Activated CD8-positive, alpha-beta T cell treated with anti-CD3 and anti-CD28 coated beads, Interleukin-2, amount 10 ng/mL, durations not matched to agents 7 days and 5 days (primary cell): Measurements from ENCODE around the gene MPG. TPM values are rescaled to one million over a fixed set of nuclear protein-coding genes. Genes with fewer than 3 reads are reported as not detected.
A peak's percentile ranks its signal among the peaks of the same experiment; 100 is the strongest.

Source experiments
- ATAC-seq: fragments of 150-1000 bp; cut with Tn5 transposase; one replicate; pipeline ENCODE4 v1.10.0; 2021; ENCODE audit warnings: moderate library complexity
- CTCF ChIA-PET: fragments of 350-600 bp; sonication (Branson Sonifier 250); formaldehyde crosslinking; loops from one replicate; lab custom pipeline; 2021; ENCODE audit warnings: antibody characterized with exemption; lab: Charles Lee
- POLR2A ChIA-PET: fragments of 350-600 bp; sonication (Branson Sonifier 250); formaldehyde crosslinking; loops from one replicate; lab custom pipeline; 2021; ENCODE audit warnings: antibody characterized with exemption; lab: Charles Lee
- DNase-seq: peaks from one replicate; pipeline ENCODE4 v3.0.0-alpha.2; 2020
- H3K27ac Mint-ChIP-seq: one replicate; pipeline ENCODE4 v1.8.0; 2021; ENCODE audit warnings: mild to moderate bottlenecking, mixed read lengths
- H3K27me3 Mint-ChIP-seq: one replicate; pipeline ENCODE4 v1.8.0; 2021; ENCODE audit warnings: low read depth, mixed read lengths
- H3K36me3 Mint-ChIP-seq: one replicate; pipeline ENCODE4 v1.8.0; 2021; ENCODE audit warnings: low read depth, mixed read lengths
- H3K4me1 Mint-ChIP-seq: one replicate; pipeline ENCODE4 v1.8.0; 2021; ENCODE audit warnings: low read depth, mixed read lengths
- H3K4me3 Mint-ChIP-seq: one replicate; pipeline ENCODE4 v1.8.0; 2021; ENCODE audit warnings: mild to moderate bottlenecking, mixed read lengths
- H3K9me3 Mint-ChIP-seq: one replicate; pipeline ENCODE4 v1.8.0; 2022; ENCODE audit warnings: mixed read lengths; ENCODE audit not compliant: insufficient read depth
- total RNA-seq, 2 experiments: library from RNA; stranded (reverse); gene quantifications; one replicate each; pipeline ENCODE4 v1.2.3, GENCODE V29; 2021

The MPG gene
- total RNA-seq, 2 experiments from 2014 or later = 48.6 to 49.3 TPM

- POLR2A ChIA-PET = interaction anchor here (0.8 to 1.8 kb wide), 6 partner anchors 9 to 61 kb away, joined by 3 to 5 read pairs (median 4); partner anchors contain the start of gene NPRL3
- DNase-seq (peak; percentile 43), ATAC-seq (no peak)
- H3K4me3 Mint-ChIP-seq = peak overlapping the region; percentile 67
- H3K27ac Mint-ChIP-seq = peak overlapping the region; percentile 71
- CTCF ChIA-PET = interaction anchor here (3.8 to 5.7 kb wide), 2 partner anchors 12 to 20 kb away, joined by 31 to 35 read pairs; no protein-coding TSS in a partner anchor
- peaks cover 12% of the 10 kb centered on the region for H3K36me3 Mint-ChIP-seq
- peaks cover 17% of the 10 kb centered on the region for H3K27me3 Mint-ChIP-seq
- H3K9me3 Mint-ChIP-seq = no peaks in the 10 kb centered on the region
- peaks cover 31% of the 10 kb centered on the region for H3K4me1 Mint-ChIP-seq
Measured at GRCh38 chr16:76535-77272, 1.3 kb upstream of the MPG start.

GRCh38 chr16:77273-77806 is 685 bp upstream of the MPG start:
- Mint-ChIP-seq H3K4me3 (peak overlapping the region; percentile 67), H3K9me3 (no peaks in the 10 kb centered on the region), H3K4me1 (peaks cover 31% of the 10 kb centered on the region), H3K36me3 (peaks cover 12% of the 10 kb centered on the region), H3K27ac (peak overlapping the region; percentile 71), H3K27me3 (peaks cover 15% of the 10 kb centered on the region)
- ChIA-PET POLR2A (interaction anchor here (0.5 to 1.8 kb wide), 8 partner anchors 7 to 61 kb away, joined by 3 to 5 read pairs (median 4); partner anchors contain the start of genes NPRL3, POLR3K and SNRNP25), CTCF (interaction anchor here (3.8 to 5.7 kb wide), 2 partner anchors 12 to 19 kb away, joined by 31 to 35 read pairs; no protein-coding TSS in a partner anchor)
- ATAC-seq (peak; percentile 42), DNase-seq (peak; percentile 47)

GRCh38 chr16:78444-79150 is 572 bp downstream of the MPG start:
- Mint-ChIP-seq H3K4me1 (peaks cover 35% of the 10 kb centered on the region), H3K27me3 (peaks cover 9% of the 10 kb centered on the region), H3K9me3 (no peaks in the 10 kb centered on the region), H3K36me3 (peaks cover 16% of the 10 kb centered on the region), H3K27ac (peak overlapping the region; percentile 87), H3K4me3 (peak overlapping the region; percentile 87)
- ATAC-seq (peak; percentile 21), DNase-seq (no peak)
- ChIA-PET POLR2A (interaction anchor here (0.5 to 1.8 kb wide), 4 partner anchors 19 to 118 kb away, joined by 3 to 4 read pairs (median 4); partner anchors contain the start of genes POLR3K and SNRNP25), CTCF (interaction anchor here (0.7 to 5.7 kb wide), 5 partner anchors 9 to 18 kb away, joined by 3 to 35 read pairs (median 11); no protein-coding TSS in a partner anchor)

- peak overlapping the region; percentile 87 for H3K4me3 Mint-ChIP-seq
- peaks cover 5% of the 10 kb centered on the region for H3K27me3 Mint-ChIP-seq
- CTCF ChIA-PET = interaction anchor here (1.7 to 2.3 kb wide), 2 partner anchors 14 to 17 kb away, joined by 10 to 11 read pairs; no protein-coding TSS in a partner anchor
- H3K27ac Mint-ChIP-seq = peak overlapping the region; percentile 87
- H3K4me1 Mint-ChIP-seq = peaks cover 43% of the 10 kb centered on the region
- no peaks in the 10 kb centered on the region for H3K9me3 Mint-ChIP-seq
- DNase-seq (no peak), ATAC-seq (no peak)
- POLR2A ChIA-PET = no interaction called here
- peaks cover 21% of the 10 kb centered on the region for H3K36me3 Mint-ChIP-seq
Measured at GRCh38 chr16:79151-80054, 1.4 kb downstream of the MPG start.

- H3K27ac Mint-ChIP-seq = peak overlapping the region; percentile 49
- DNase-seq (no peak), ATAC-seq (no peak)
- CTCF ChIA-PET = interaction anchor here (2.9 kb wide), 1 partner anchor 17 kb away, joined by 26 read pairs; no protein-coding TSS in a partner anchor
- H3K4me3 Mint-ChIP-seq = no peak overlapping the region
- POLR2A ChIA-PET = interaction anchor here (0.9 kb wide), 1 partner anchor 10 kb away, joined by 3 read pairs; no protein-coding TSS in a partner anchor
- H3K27me3 Mint-ChIP-seq = no peaks in the 10 kb centered on the region
- peaks cover 37% of the 10 kb centered on the region for H3K36me3 Mint-ChIP-seq
- no peaks in the 10 kb centered on the region for H3K9me3 Mint-ChIP-seq
- peaks cover 45% of the 10 kb centered on the region for H3K4me1 Mint-ChIP-seq
Measured at GRCh38 chr16:83060-83603, 5.1 kb downstream of the MPG start.

GRCh38 chr16:83781-84615 is 6.0 kb downstream of the MPG start:
- H3K4me3 Mint-ChIP-seq = peak overlapping the region; percentile 42
- DNase-seq (peak; percentile 62), ATAC-seq (peak; percentile 33)
- POLR2A ChIA-PET = interaction anchor here (1.0 to 1.6 kb wide), 2 partner anchors 9 to 15 kb away, joined by 3 to 7 read pairs; no protein-coding TSS in a partner anchor
- H3K27ac Mint-ChIP-seq = peak overlapping the region; percentile 89
- H3K4me1 Mint-ChIP-seq = peaks cover 40% of the 10 kb centered on the region
- H3K27me3 Mint-ChIP-seq = no peaks in the 10 kb centered on the region
- peaks cover 44% of the 10 kb centered on the region for H3K36me3 Mint-ChIP-seq
- CTCF ChIA-PET = interaction anchor here (1.0 to 2.9 kb wide), 5 partner anchors 13 to 23 kb away, joined by 3 to 33 read pairs (median 8); no protein-coding TSS in a partner anchor
- no peaks in the 10 kb centered on the region for H3K9me3 Mint-ChIP-seq

- Mint-ChIP-seq H3K27me3 (no peaks in the 10 kb centered on the region), H3K27ac (peak overlapping the region; percentile 89), H3K36me3 (peaks cover 39% of the 10 kb centered on the region), H3K4me1 (peaks cover 35% of the 10 kb centered on the region), H3K9me3 (no peaks in the 10 kb centered on the region), H3K4me3 (peak overlapping the region; percentile 37)
- ATAC-seq = peak; percentile 76
- peak; percentile 79 for DNase-seq
- ChIA-PET POLR2A (interaction anchor here (1.0 to 1.6 kb wide), 4 partner anchors 9 to 32 kb away, joined by 3 to 7 read pairs (median 4); partner anchors contain the start of genes POLR3K and SNRNP25), CTCF (interaction anchor here (1.0 to 2.9 kb wide), 6 partner anchors 12 to 22 kb away, joined by 3 to 33 read pairs (median 6); no protein-coding TSS in a partner anchor)
Measured at GRCh38 chr16:84718-85406, 6.8 kb downstream of the MPG start.

GRCh38 chr16:85407-85782 is 7.4 kb downstream of the MPG start:
- ChIA-PET CTCF (interaction anchor here (1.1 to 2.9 kb wide), 5 partner anchors 11 to 21 kb away, joined by 3 to 33 read pairs (median 8); no protein-coding TSS in a partner anchor), POLR2A (interaction anchor here (1.0 to 1.6 kb wide), 3 partner anchors 10 to 32 kb away, joined by 3 to 7 read pairs (median 6); partner anchors contain the start of genes POLR3K and SNRNP25)
- DNase-seq = no peak
- no peak for ATAC-seq
- Mint-ChIP-seq H3K4me3 (no peak overlapping the region), H3K9me3 (no peaks in the 10 kb centered on the region), H3K36me3 (peaks cover 36% of the 10 kb centered on the region), H3K27me3 (no peaks in the 10 kb centered on the region), H3K4me1 (peaks cover 35% of the 10 kb centered on the region), H3K27ac (peak overlapping the region; percentile 89)

- Mint-ChIP-seq H3K4me1 (peaks cover 35% of the 10 kb centered on the region), H3K9me3 (no peaks in the 10 kb centered on the region), H3K27me3 (no peaks in the 10 kb centered on the region), H3K4me3 (no peak overlapping the region), H3K27ac (peak overlapping the region; percentile 71), H3K36me3 (peaks cover 34% of the 10 kb centered on the region)
- ATAC-seq (no peak), DNase-seq (no peak)
- POLR2A ChIA-PET = interaction anchor here (1.0 to 1.4 kb wide), 2 partner anchors 23 to 33 kb away, joined by 3 to 6 read pairs; partner anchors contain the start of genes POLR3K and SNRNP25
- CTCF ChIA-PET = interaction anchor here (1.6 to 2.9 kb wide), 4 partner anchors 11 to 21 kb away, joined by 5 to 33 read pairs (median 17); no protein-coding TSS in a partner anchor
Measured at GRCh38 chr16:85865-86264, 7.8 kb downstream of the MPG start.
